Neural progenitor cell (in vitro differentiated cells): ENCODE measurements around the gene WNT8B.

Experiments used
- CTCF ChIP-seq: fragments of 200-600 bp; sonication (generic); IDR thresholded peaks from 2 replicates; pipeline ENCODE4 v1.5.1; 2017; ENCODE audit warnings: antibody characterized with exemption, mild to moderate bottlenecking
- EZH2 ChIP-seq: fragments of 200-600 bp; sonication (generic); IDR thresholded peaks from 2 replicates; pipeline ENCODE4 v1.6.1; 2017; ENCODE audit warnings: antibody characterized with exemption, mild to moderate bottlenecking, moderate library complexity
- EZH2phosphoT487 ChIP-seq: fragments of 200-600 bp; sonication (generic); IDR thresholded peaks from 2 replicates; pipeline ENCODE4 v1.6.1; 2017; ENCODE audit warnings: antibody characterized with exemption

GRCh38 chr10:100436255-100436654, 26.6 kb upstream of the WNT8B start:
- TF ChIP-seq CTCF (no peak), EZH2 (no peak), EZH2phosphoT487 (no peak)
